ENCODE results near the gene SFXN3. TPM values are rescaled to one million over a fixed set of nuclear protein-coding genes. Genes with fewer than 3 reads are reported as not detected.

Gene SFXN3
- total RNA-seq, 1 donor from 2014 or later: 72.4 TPM

DNA sequence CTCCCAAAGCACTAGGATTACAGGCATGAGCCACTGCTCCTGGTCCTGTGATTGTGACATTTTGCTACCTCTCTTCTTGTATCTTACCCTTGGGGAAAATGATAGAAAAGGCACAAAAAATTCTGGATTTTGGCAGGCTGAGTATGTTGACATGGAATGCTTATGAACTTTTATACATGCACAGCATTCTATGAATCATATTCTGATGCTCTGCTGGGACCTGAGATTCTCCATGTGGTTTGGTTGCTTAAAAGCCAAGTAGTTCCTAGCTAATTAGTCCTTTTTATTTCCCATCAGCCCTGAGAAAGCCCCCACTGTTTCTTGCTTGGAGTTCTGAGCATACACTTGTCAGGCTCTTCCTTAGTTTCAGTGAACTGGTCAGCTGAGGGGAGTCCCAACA lies 22.5 kb downstream of the SFXN3 start:
- H3K4me1 ChIP-seq: peaks cover 8 to 11% of the 10 kb centered on the region in 2 donors
- no peak overlapping the region for H3K27ac ChIP-seq
- no peaks in the 10 kb centered on the region for H3K9me3 ChIP-seq
- TF ChIP-seq, protein P1, sequence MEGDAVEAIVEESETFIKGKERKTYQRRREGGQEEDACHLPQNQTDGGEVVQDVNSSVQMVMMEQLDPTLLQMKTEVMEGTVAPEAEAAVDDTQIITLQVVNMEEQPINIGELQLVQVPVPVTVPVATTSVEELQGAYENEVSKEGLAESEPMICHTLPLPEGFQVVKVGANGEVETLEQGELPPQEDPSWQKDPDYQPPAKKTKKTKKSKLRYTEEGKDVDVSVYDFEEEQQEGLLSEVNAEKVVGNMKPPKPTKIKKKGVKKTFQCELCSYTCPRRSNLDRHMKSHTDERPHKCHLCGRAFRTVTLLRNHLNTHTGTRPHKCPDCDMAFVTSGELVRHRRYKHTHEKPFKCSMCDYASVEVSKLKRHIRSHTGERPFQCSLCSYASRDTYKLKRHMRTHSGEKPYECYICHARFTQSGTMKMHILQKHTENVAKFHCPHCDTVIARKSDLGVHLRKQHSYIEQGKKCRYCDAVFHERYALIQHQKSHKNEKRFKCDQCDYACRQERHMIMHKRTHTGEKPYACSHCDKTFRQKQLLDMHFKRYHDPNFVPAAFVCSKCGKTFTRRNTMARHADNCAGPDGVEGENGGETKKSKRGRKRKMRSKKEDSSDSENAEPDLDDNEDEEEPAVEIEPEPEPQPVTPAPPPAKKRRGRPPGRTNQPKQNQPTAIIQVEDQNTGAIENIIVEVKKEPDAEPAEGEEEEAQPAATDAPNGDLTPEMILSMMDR (IDR thresholded peaks at IDR 0.05): no peak
- no peaks in the 10 kb centered on the region for H3K36me3 ChIP-seq
- peaks cover 17% of the 10 kb centered on the region for H3K27me3 ChIP-seq
- no peak for DNase-seq (ENCODE audit: low spot score in 2 of 2)
- no peak overlapping the region for H3K4me3 ChIP-seq
- intact Hi-C loops (cut with DNase I): loop anchor here (2.0 kb wide), 1 partner anchor 13 kb away; no protein-coding TSS in a partner anchor

DNA sequence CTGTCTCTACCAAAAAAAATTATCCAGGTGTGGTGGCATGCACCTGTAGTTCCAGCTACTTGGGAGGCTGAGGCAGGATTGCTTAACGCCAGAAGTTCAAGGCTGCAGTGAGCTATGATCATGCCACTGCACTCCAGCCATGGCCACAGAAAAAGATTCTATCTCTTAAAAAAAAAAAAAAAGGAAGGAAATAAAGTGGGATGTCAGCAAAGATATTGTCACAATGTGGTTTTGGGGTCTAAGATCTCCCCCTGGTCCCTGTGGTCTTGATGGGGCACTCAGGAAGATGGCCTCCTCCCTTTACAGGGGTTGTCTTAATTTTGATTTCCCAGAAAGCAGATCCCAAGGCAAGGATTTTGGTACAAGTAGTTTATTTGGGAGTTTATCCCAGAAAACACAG lies 23.3 kb downstream of the SFXN3 start:
- TF ChIP-seq, protein P1 (IDR thresholded peaks at IDR 0.05): no peak
- intact Hi-C loops (cut with DNase I): no loop called here
- no peak overlapping the region for H3K27ac ChIP-seq
- H3K4me3 ChIP-seq: no peak overlapping the region
- no peaks in the 10 kb centered on the region for H3K36me3 ChIP-seq
- DNase-seq (ENCODE audit: low spot score in 2 of 2): no peak
- H3K9me3 ChIP-seq: no peaks in the 10 kb centered on the region
- H3K27me3 ChIP-seq: peaks cover 10% of the 10 kb centered on the region
- H3K4me1 ChIP-seq: peaks cover 8 to 11% of the 10 kb centered on the region in 2 donors

DNA sequence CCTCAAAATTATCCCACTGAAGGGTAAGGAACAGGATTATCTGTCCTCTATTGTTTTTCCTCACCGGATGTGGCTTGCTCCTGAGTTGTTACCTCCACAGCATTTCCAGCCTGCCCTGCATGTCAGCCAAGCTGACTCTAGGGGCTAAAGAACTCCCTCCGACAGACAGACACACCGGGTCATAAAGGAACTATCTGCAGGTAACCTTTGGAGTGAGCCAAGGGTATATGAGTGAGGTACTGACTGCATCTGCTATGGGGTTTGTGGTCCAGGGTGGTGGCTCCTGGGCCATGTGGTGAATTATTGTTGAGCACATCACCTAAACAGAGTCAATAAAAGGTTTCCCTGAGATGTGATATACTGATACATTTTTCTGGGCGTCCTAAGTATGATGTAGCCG lies 23.8 kb downstream of the SFXN3 start:
- no peak overlapping the region for H3K27ac ChIP-seq
- no peaks in the 10 kb centered on the region for H3K36me3 ChIP-seq
- H3K27me3 ChIP-seq: peaks cover 4% of the 10 kb centered on the region
- DNase-seq (ENCODE audit: low spot score in 2 of 2): no peak
- no peaks in the 10 kb centered on the region for H3K9me3 ChIP-seq
- TF ChIP-seq, protein P1 (IDR thresholded peaks at IDR 0.05): no peak
- no peak overlapping the region for H3K4me3 ChIP-seq
- intact Hi-C loops (cut with DNase I): loop anchor here (5.0 kb wide), 1 partner anchor 87 kb away; no protein-coding TSS in a partner anchor
- H3K4me1 ChIP-seq: peaks cover 7 to 11% of the 10 kb centered on the region in 2 donors

DNA sequence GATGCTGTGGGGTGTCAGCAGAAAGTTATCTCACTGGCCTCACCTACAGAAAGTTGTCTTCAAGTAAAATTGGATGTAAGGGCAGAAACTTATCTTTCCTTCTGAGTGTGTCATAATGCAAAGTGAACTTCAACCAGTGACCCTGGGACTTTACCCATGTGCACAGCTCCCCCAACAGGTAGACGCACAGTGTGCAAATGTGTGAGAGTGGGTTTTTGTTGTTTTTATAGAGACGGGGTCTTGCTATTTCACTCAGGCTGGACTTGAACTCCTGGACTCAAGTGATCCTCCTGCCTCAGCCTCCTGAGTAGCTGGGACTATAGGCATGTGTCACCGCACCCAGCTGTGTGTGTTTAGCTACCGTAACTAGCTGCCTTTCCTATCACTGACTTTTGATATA lies 24.4 kb downstream of the SFXN3 start:
- Histone ChIP-seq H3K27ac (no peak overlapping the region), H3K36me3 (no peaks in the 10 kb centered on the region), H3K4me1 (peaks cover 3 to 9% of the 10 kb centered on the region in 2 donors), H3K4me3 (no peak overlapping the region), H3K9me3 (no peaks in the 10 kb centered on the region), H3K27me3 (no peaks in the 10 kb centered on the region)
- no peak for DNase-seq (ENCODE audit: low spot score in 2 of 2)
- TF ChIP-seq, protein P1 (IDR thresholded peaks at IDR 0.05): no peak
- intact Hi-C loops (cut with DNase I): loop anchor here (5.0 kb wide), 1 partner anchor 87 kb away; no protein-coding TSS in a partner anchor

DNA sequence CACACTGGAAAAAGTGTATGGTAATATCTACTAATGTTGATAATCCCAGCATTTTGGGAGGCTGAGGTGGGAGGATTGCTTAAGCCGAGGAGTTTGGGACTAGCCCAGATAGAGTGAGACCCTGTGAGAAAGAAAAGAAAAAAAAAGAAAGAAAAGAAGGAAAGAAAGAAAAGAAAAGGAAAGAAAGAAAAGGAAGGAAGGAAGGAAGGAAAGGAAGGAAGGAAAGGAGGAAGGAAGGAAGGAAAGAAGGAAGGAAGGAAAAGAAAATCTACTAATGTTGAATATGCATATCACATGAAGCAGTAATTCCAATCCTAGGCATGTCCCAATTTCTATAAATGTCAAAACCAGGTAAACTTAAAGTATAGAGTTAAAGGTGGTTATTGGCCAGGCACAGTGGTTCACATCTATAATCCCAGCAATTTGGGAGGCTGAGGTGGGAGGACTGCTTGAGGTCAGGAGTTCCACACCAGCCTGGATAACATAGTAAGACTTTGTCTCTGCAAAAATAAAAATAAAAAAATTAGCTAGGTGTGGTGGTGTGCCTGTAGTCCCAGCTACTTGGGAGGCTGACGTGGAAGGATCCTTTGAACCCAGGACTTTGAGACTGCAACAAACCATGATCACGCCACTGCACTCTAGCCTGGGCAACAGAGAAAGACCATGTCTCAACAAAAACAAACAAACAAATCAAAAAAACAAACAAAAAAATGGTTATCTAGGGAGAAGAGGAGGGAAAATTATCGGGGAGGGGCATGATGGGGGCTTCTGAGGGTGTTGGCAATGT lies 25.5 kb downstream of the SFXN3 start:
- intact Hi-C loops (cut with DNase I): loop anchor here (5.0 kb wide), 1 partner anchor 86 kb away; no protein-coding TSS in a partner anchor
- no peak for DNase-seq (ENCODE audit: low spot score in 2 of 2)
- no peak overlapping the region for H3K4me3 ChIP-seq

More for the DNA sequence above, 25.5 kb downstream of the SFXN3 start:
- Histone ChIP-seq H3K27ac (no peak overlapping the region), H3K4me1 (peaks cover 3 to 13% of the 10 kb centered on the region in 2 donors), H3K36me3 (no peaks in the 10 kb centered on the region), H3K27me3 (no peaks in the 10 kb centered on the region), H3K9me3 (no peaks in the 10 kb centered on the region)
- TF ChIP-seq, protein P1 (IDR thresholded peaks at IDR 0.05): no peak
